K562 (cell line): ENCODE measurements around the gene LY6G5B. TPM values are rescaled to one million over a fixed set of nuclear protein-coding genes. Genes with fewer than 3 reads are reported as not detected.

ENCODE experiments used
- ARID4B ChIP-seq: sonication (generic); formaldehyde crosslinking; IDR thresholded peaks from 2 replicates; pipeline ENCODE4 v1.8.0; 2022; ENCODE audit warnings: mild to moderate bottlenecking, missing genetic modification reagents
- CBFA2T3 ChIP-seq: fragments of 450-650 bp; IDR thresholded peaks from 2 replicates; pipeline ENCODE4 v1.6.1; 2017
- CBX5 ChIP-seq: IDR thresholded peaks from 2 replicates; pipeline ENCODE4 v1.6.1; 2014; ENCODE audit warnings: low read depth, borderline replicate concordance
- CEBPB ChIP-seq: fragments of 450-650 bp; IDR thresholded peaks from 2 replicates; pipeline ENCODE4 v1.6.1; 2016; ENCODE audit warnings: missing genetic modification characterization, missing compliant biosample characterization
- DNMT1 ChIP-seq: fragments of 450-650 bp; IDR thresholded peaks from 2 replicates; pipeline ENCODE4 v1.6.1; 2016; ENCODE audit warnings: antibody characterized with exemption, mild to moderate bottlenecking
- FOXA3 ChIP-seq, 2 experiments: fragments of 450-650 bp in 1 of 2; sonication (generic) in 1 of 2; formaldehyde crosslinking; IDR thresholded peaks in 1 of 2; conservative IDR thresholded peaks in 1 of 2; 2 replicates each; pipeline versions ENCODE4 v1.4.0 to v1.8.0; 2020 to 2022; ENCODE audit warnings: mild to moderate bottlenecking in 2 of 2, missing genetic modification reagents in 1 of 2
- HDGF ChIP-seq: fragments of 450-650 bp; IDR thresholded peaks from 2 replicates; pipeline ENCODE4 v1.6.1; 2016
- NR1H2 ChIP-seq: sonication (generic); formaldehyde crosslinking; IDR thresholded peaks from 2 replicates; pipeline ENCODE4 v1.4.0; 2020; ENCODE audit warnings: mild to moderate bottlenecking, missing genetic modification reagents
- SP2 ChIP-seq: IDR thresholded peaks from 2 replicates; pipeline ENCODE4 v1.6.1; 2011; ENCODE audit warnings: mild to moderate bottlenecking, low read depth, low read length, moderate library complexity; ENCODE audit not compliant: poor library complexity, severe bottlenecking; ENCODE audit errors: extremely low read depth
- U2AF2 ChIP-seq: fragments of 200-400 bp; formaldehyde crosslinking; optimal IDR thresholded peaks from 2 replicates; pipeline ENCODE3; 2017; ENCODE audit warnings: low read depth, mild to moderate bottlenecking, low read length
- ZNF318 ChIP-seq, 2 experiments: fragments of 450-650 bp; IDR thresholded peaks; 2 replicates each; pipeline ENCODE4 v1.6.1; 2016; ENCODE audit warnings: mild to moderate bottlenecking in 2 of 2, borderline replicate concordance in 1 of 2, low read depth in 1 of 2, moderate library complexity in 1 of 2
- ZNF780A ChIP-seq: fragments of 250-450 bp; sonication (Bioruptor Pico); IDR thresholded peaks from 2 replicates; pipeline ENCODE4 v1.5.0; 2021; ENCODE audit warnings: mild to moderate bottlenecking
- polyA plus RNA-seq, 8 experiments: library from polyadenylated mRNA; depleted of rRNA in 4 of 8; stranded (reverse) in 5 of 8; unstranded in 3 of 8; fragments of >200 nt; fragmentation: Nextera tagmentation in 2 of 8; fragmentation: Illumina TruSeq in 1 of 8; extraction: Ambion mirVana in 2 of 8; extraction: Trizol in 1 of 8; gene quantifications; 2 replicates each; pipeline versions ENCODE4 v1.2.1 to v1.2.3, GENCODE V29; 2011 to 2014; ENCODE audit warnings: inconsistent platforms in 1 of 8, missing spikeins in 1 of 8
- total RNA-seq, 7 experiments: library from RNA; depleted of rRNA in 6 of 7; stranded (reverse); fragments of >200 nt in 6 of 7; fragmentation: Illumina TruSeq in 2 of 7; extraction: Trizol in 2 of 7; gene quantifications; 2 replicates each; pipeline versions ENCODE4 v1.2.1 to v1.2.3, GENCODE V29; 2011 to 2021; ENCODE audit warnings: low replicate concordance in 1 of 7

Gene LY6G5B
- total and polyA plus RNA-seq, 9 of the 15 experiments (the other 6 are each of a cell fraction or from before 2014, with no cell fraction given): 6.0 to 27.0 (median 7.5) TPM

- peak; percentile 50; the same call in 1 of the 2 replicates for TF ChIP-seq ARID4B
- TF ChIP-seq DNMT1: no peak
- TF ChIP-seq CBFA2T3: no peak
- peak; percentile 35; the same call in 1 of the 2 replicates for TF ChIP-seq NR1H2 (CRISPR knock-in tag)
- 0 out of 4 replicates have a peak, but pooled peaks of 1 of the 2 experiments have one; percentile 43 for TF ChIP-seq FOXA3 (CRISPR knock-in tag; conservative IDR thresholded peaks at IDR 0.05 in 1 of 2, IDR thresholded peaks at IDR 0.05 in 1 of 2)
- no peak for TF ChIP-seq ZNF780A
- TF ChIP-seq CEBPB (tag): no peak
- peak; percentile 78; the same call in 1 of the 2 replicates for TF ChIP-seq HDGF
- TF ChIP-seq SP2: no peak
- no peak for TF ChIP-seq ZNF318 (IDR thresholded peaks at IDR 0.05; ENCODE audit: borderline replicate concordance in 1 of 2, low read depth in 1 of 2)
- TF ChIP-seq CBX5: no peak
- no peak for TF ChIP-seq U2AF2
Measured at GRCh38 chr6:31680226-31681134, 10.7 kb downstream of the LY6G5B start, which contains the start of gene LY6G5C (continued).
